Kidney (tissue), 14 donors: Measurements from ENCODE around the gene SUGCT. TPM values are rescaled to one million over a fixed set of nuclear protein-coding genes. Genes with fewer than 3 reads are reported as not detected.

Experiments
- DNase-seq, 5 donors: peaks; one replicate each; pipeline ENCODE4 v3.0.0-alpha.2; 2013 to 2020
- FAIRE-seq: peaks from 2 replicates; lab custom pipeline; 2012; peaks lifted over from hg19 to GRCh38; lab: Jason Lieb, UNC
- H3K27ac ChIP-seq, 2 donors: one replicate each; pipeline ENCODE4 v1.7.0; 2013; ENCODE audit warnings: low read depth in 2 of 2, low read length in 2 of 2, inconsistent platforms in 1 of 2
- H3K27me3 ChIP-seq: one replicate; pipeline ENCODE4 v1.7.1; 2013; ENCODE audit warnings: low read length, inconsistent platforms; ENCODE audit not compliant: control insufficient read depth, insufficient read depth
- H3K36me3 ChIP-seq, 3 donors: one replicate each; pipeline versions ENCODE4 v1.7.0 to v1.7.1; 2013; ENCODE audit warnings: low read length in 3 of 3, control low read depth in 1 of 3, inconsistent platforms in 1 of 3; ENCODE audit not compliant: insufficient read depth in 3 of 3, control insufficient read depth in 2 of 3
- H3K4me1 ChIP-seq, 3 donors: one replicate each; pipeline versions ENCODE4 v1.7.0 to v1.7.1; 2013; ENCODE audit warnings: low read length in 3 of 3, inconsistent platforms in 1 of 3, low read depth in 1 of 3; ENCODE audit not compliant: control insufficient read depth in 2 of 3, insufficient read depth in 2 of 3
- H3K4me3 ChIP-seq, 3 donors: one replicate each; pipeline versions ENCODE4 v1.7.0 to v1.8.1; 2013; ENCODE audit warnings: low read length in 3 of 3, control low read depth in 1 of 3, inconsistent platforms in 1 of 3
- H3K9ac ChIP-seq, 3 donors: one replicate each; pipeline versions ENCODE4 v1.7.0 to v1.7.1; 2013; ENCODE audit warnings: low read length in 3 of 3, control low read depth in 1 of 3, inconsistent platforms in 1 of 3
- H3K9me3 ChIP-seq, 3 donors: one replicate each; pipeline versions ENCODE4 v1.7.0 to v1.7.1; 2013; ENCODE audit warnings: low read length in 3 of 3, control low read depth in 1 of 3, inconsistent platforms in 1 of 3; ENCODE audit not compliant: control insufficient read depth in 2 of 3, insufficient read depth in 1 of 3
- intact Hi-C: fragments of 100-400 bp; cut with DNase I; formaldehyde crosslinking; loops from one replicate; pipeline ENCODE4 v1.11.1; 2022
- polyA plus RNA-seq: library from polyadenylated mRNA; stranded (reverse); fragments of 350-450 nt; fragmentation: Illumina TruSeq; extraction: RNeasy Lipid Tissue Mini Kit (QIAGEN cat#74804); gene quantifications from one replicate; pipeline ENCODE4 v1.2.3, GENCODE V29; 2014; ENCODE audit warnings: low read depth, low replicate concordance; ENCODE audit not compliant: insufficient read depth
- total RNA-seq: library from RNA; stranded (reverse); fragmentation: NEBNext Ultra II Directional; extraction: Animal tissue kit (Norgen Biotek cat#: 25700); gene quantifications from one replicate; pipeline ENCODE4 v1.2.1, GENCODE V29; 2021
- TF ChIP-seq, protein P1 (sequence below): IDR thresholded peaks from 3 replicates; pipeline ENCODE4 v1.5.1; 2012; ENCODE audit warnings: mild to moderate bottlenecking, moderate library complexity, borderline replicate concordance; ENCODE audit not compliant: insufficient read depth; ENCODE audit errors: extremely low read depth
- donor health status: control.
- donor health status: control.
- donor health status: control.
- donor health status: control.
- donor health status: control.
- donor health status: DM: yes; HTN: yes; CAD: no.
- donor health status: Normal renal cell carcinoma (clear cell type).

Gene SUGCT
- total and polyA plus RNA-seq, 2 donors from 2014 or later: 7.6 to 45.1 TPM

DNA sequence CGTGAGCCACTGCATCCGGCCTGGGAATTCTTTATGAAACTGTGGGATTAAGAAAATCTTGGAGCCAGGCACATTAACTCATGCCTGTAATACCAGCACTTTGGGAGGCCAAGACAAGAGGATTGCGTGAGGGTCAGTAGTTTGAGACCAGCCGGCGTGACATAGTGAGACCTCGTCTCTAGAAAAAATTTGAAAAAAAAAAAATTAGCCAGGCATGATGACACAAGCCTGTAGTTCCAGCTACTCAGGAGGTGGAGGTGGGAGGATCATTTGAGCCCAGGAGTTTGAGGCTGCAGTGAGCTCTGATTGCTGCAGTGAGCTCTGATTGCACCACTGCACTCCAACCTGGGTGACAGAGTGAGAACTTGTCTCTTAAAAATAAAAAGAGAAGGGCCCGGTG is 69.8 kb downstream of the SUGCT start:
- H3K9ac ChIP-seq: no peak overlapping the region
- TF ChIP-seq, protein P1, sequence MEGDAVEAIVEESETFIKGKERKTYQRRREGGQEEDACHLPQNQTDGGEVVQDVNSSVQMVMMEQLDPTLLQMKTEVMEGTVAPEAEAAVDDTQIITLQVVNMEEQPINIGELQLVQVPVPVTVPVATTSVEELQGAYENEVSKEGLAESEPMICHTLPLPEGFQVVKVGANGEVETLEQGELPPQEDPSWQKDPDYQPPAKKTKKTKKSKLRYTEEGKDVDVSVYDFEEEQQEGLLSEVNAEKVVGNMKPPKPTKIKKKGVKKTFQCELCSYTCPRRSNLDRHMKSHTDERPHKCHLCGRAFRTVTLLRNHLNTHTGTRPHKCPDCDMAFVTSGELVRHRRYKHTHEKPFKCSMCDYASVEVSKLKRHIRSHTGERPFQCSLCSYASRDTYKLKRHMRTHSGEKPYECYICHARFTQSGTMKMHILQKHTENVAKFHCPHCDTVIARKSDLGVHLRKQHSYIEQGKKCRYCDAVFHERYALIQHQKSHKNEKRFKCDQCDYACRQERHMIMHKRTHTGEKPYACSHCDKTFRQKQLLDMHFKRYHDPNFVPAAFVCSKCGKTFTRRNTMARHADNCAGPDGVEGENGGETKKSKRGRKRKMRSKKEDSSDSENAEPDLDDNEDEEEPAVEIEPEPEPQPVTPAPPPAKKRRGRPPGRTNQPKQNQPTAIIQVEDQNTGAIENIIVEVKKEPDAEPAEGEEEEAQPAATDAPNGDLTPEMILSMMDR: no peak
- no peaks in the 10 kb centered on the region for H3K9me3 ChIP-seq
- intact Hi-C loops: no loop called here
- H3K4me1 ChIP-seq: no peaks in the 10 kb centered on the region
- H3K27ac ChIP-seq: no peak overlapping the region
- H3K27me3 ChIP-seq: no peaks in the 10 kb centered on the region
- no peaks in the 10 kb centered on the region for H3K36me3 ChIP-seq
- DNase-seq (no peak), FAIRE-seq (no peak)
- H3K4me3 ChIP-seq: no peak overlapping the region

DNA sequence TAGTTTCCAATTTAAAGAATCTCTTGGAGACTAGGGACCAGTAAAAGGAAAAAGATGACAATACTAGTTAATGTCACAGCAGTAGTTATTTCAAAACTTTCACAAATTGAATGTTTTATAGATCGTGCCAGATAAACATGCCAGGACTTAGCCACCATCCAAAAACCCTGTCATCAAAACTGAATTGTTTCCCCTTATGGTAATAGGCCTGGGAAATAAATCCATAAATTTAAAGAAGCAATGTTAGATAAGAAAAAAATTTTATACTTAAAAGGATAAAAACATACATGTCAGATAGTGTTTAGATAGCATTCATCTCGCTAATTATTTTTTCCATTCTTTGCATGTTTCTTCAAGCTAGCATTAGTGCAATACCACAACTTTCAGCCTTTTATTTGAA is 71.2 kb downstream of the SUGCT start:
- FAIRE-seq: no peak

DNA sequence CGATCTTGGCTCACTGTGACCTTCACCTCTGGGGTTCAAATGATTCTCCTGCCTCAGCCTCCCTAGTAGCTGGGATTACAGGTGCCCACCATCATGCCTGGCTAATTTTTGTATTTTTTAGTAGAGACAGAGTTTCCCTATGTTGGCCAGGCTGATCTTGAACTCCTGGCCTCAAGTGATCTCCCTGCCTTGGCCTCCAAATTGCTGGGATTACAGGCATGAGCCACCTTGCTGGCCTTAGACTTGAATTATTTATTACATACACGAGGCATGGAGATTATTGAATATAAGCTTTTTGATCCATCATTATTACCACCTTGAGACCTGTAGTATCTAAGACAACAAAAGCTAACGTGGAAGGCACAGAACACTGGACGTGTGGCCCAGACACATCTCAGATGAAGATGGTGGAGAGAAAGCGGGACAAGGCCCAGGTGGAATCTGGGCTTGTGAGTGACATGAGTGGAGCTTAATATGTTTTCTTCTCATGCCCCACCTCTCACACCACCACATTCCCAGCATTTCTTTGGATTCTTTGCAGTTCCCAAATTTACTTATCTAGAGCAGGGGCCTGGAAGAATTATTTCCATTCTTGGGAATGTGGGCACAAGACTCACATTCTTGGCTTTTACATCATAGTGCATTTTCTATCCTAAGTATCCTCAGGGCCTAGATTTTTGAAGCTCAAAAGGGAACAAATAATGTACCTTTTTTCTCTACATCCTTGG is 76.6 kb downstream of the SUGCT start:
- no peaks in the 10 kb centered on the region for H3K27me3 ChIP-seq
- H3K36me3 ChIP-seq: no peaks in the 10 kb centered on the region
- intact Hi-C loops: no loop called here
- no peaks in the 10 kb centered on the region for H3K9me3 ChIP-seq
- FAIRE-seq: no peak
- no peak overlapping the region for H3K4me3 ChIP-seq
- H3K27ac ChIP-seq: no peak overlapping the region
- DNase-seq: no peak
- H3K9ac ChIP-seq: no peak overlapping the region
- TF ChIP-seq, protein P1: no peak
- H3K4me1 ChIP-seq: no peaks in the 10 kb centered on the region

More for the DNA sequence above, 71.2 kb downstream of the SUGCT start:
- Histone ChIP-seq H3K36me3 (no peaks in the 10 kb centered on the region), H3K27me3 (no peaks in the 10 kb centered on the region), H3K4me1 (no peaks in the 10 kb centered on the region), H3K4me3 (no peak overlapping the region), H3K27ac (no peak overlapping the region), H3K9me3 (no peaks in the 10 kb centered on the region), H3K9ac (no peak overlapping the region)
- TF ChIP-seq, protein P1: no peak
- intact Hi-C loops: no loop called here
- DNase-seq: no peak
